Measurements from ENCODE around the gene EDC4.
"Not testable (repeated sequence)": the region's sequence is repeated elsewhere in the genome, so short reads cannot be mapped to it uniquely, and the experiment has no call there.

The EDC4 gene

GRCh38 chr16:67834242-67834614 is 38.6 kb upstream of the EDC4 start:
- no peak for DNase-seq (ENCODE audit: low read depth in 1 of 2, low spot score in 1 of 2)
- Histone ChIP-seq H3K4me3 (replicated peaks; ENCODE audit: insufficient read depth, low read length) (peak overlapping the region; percentile 72), H3K27me3 (ENCODE audit: insufficient read depth, poor library complexity, severe bottlenecking) (no peaks in the 10 kb centered on the region), H3K27ac (replicated peaks) (no peak overlapping the region)
- TF ChIP-seq POLR2AphosphoS5 (IDR thresholded peaks at IDR 0.05; ENCODE audit: low read depth) (no peak), REST (IDR thresholded peaks at IDR 0.05; ENCODE audit: insufficient replicate concordance, low read depth) (no peak), SPI1 (IDR thresholded peaks at IDR 0.05; ENCODE audit: borderline replicate concordance, low read depth) (no peak), CTCF (IDR thresholded peaks at IDR 0.05; ENCODE audit: insufficient read depth, low read length) (no peak), GABPA (IDR thresholded peaks at IDR 0.05; ENCODE audit: low read depth) (no peak)

- not testable (repeated sequence) for H3K27me3 ChIP-seq (ENCODE audit: insufficient read depth, poor library complexity, severe bottlenecking); DNase-seq (ENCODE audit: low read depth in 1 of 2, low spot score in 1 of 2); H3K27ac ChIP-seq (replicated peaks); H3K4me3 ChIP-seq (replicated peaks; ENCODE audit: insufficient read depth, low read length)
These were observed 35.7 kb upstream of the EDC4 start for GRCh38 chr16:67837190-67837589.

- no peak overlapping the region for H3K4me3 ChIP-seq (replicated peaks; ENCODE audit: insufficient read depth, low read length)
- no peak for DNase-seq (ENCODE audit: low read depth in 1 of 2, low spot score in 1 of 2)
These were observed 35.0 kb upstream of the EDC4 start for GRCh38 chr16:67837811-67838210.

More at GRCh38 chr16:67837811-67838210, 35.0 kb upstream of the EDC4 start:
- TF ChIP-seq REST (IDR thresholded peaks at IDR 0.05; ENCODE audit: insufficient replicate concordance, low read depth) = no peak
- no peak for TF ChIP-seq CTCF (IDR thresholded peaks at IDR 0.05; ENCODE audit: insufficient read depth, low read length)
- TF ChIP-seq POLR2AphosphoS5 (IDR thresholded peaks at IDR 0.05; ENCODE audit: low read depth) = no peak
- no peak for TF ChIP-seq SPI1 (IDR thresholded peaks at IDR 0.05; ENCODE audit: borderline replicate concordance, low read depth)
- no peak for TF ChIP-seq GABPA (IDR thresholded peaks at IDR 0.05; ENCODE audit: low read depth)
- Histone ChIP-seq H3K27me3 (ENCODE audit: insufficient read depth, poor library complexity, severe bottlenecking) (no peaks in the 10 kb centered on the region), H3K27ac (replicated peaks) (no peak overlapping the region)
